Measurements from ENCODE around the gene KDM2A. TPM values are rescaled to one million over a fixed set of nuclear protein-coding genes. Genes with fewer than 3 reads are reported as not detected.

The KDM2A gene
- polyA plus RNA-seq, 1 experiment = 52.2 TPM

DNA sequence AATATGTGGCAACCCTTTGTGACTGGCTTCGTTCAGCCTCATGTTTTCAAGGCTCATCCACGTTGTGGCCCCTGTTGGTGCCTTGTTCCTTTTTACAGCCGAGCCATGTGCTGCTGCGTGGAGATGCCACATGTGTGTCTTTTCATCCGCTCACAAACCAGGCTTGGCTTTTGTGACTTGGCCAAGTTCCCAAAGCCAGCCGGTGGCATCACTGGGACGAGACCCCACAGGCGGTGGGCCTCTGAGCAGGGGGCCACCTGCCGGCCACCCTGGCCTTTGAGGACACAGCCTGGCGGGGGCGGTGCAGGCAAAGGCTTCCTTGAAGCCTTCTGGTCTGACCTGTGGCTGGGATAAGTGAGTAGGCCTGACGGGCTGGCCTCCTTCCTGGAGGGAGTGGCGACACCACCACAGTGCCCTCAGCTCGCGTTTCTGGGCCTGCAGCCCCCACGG is 157.7 kb downstream of the KDM2A start:
- TF ChIP-seq, protein P1, sequence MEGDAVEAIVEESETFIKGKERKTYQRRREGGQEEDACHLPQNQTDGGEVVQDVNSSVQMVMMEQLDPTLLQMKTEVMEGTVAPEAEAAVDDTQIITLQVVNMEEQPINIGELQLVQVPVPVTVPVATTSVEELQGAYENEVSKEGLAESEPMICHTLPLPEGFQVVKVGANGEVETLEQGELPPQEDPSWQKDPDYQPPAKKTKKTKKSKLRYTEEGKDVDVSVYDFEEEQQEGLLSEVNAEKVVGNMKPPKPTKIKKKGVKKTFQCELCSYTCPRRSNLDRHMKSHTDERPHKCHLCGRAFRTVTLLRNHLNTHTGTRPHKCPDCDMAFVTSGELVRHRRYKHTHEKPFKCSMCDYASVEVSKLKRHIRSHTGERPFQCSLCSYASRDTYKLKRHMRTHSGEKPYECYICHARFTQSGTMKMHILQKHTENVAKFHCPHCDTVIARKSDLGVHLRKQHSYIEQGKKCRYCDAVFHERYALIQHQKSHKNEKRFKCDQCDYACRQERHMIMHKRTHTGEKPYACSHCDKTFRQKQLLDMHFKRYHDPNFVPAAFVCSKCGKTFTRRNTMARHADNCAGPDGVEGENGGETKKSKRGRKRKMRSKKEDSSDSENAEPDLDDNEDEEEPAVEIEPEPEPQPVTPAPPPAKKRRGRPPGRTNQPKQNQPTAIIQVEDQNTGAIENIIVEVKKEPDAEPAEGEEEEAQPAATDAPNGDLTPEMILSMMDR (IDR thresholded peaks at IDR 0.05; ENCODE audit: low read depth, low read length) = 0 out of 2 replicates have a peak, but pooled peaks have one; percentile 15
- Histone ChIP-seq H3K4me3 (ENCODE audit: low read depth, low read length) (peak overlapping the region; percentile 57), H3K27ac (ENCODE audit: low read depth, low read length) (peak overlapping the region; percentile 86), H3K9me3 (ENCODE audit: control insufficient read depth, insufficient read depth, low read length) (no peaks in the 10 kb centered on the region), H3K27me3 (ENCODE audit: control insufficient read depth, insufficient read depth, low read length) (no peaks in the 10 kb centered on the region)
- POLR2A ChIA-PET = interaction anchor here (0.5 to 1.9 kb wide), 4 partner anchors 12 to 518 kb away, joined by 3 to 20 read pairs (median 4); partner anchors contain the start of genes ANKRD13D and SSH3
- DNase-seq (ENCODE audit: low read depth, low spot score) = no peak
- CTCF ChIA-PET = interaction anchor here (0.9 to 1.3 kb wide), 3 partner anchors 12 to 75 kb away, joined by 3 to 4 read pairs (median 4); partner anchors contain the start of gene ANKRD13D

DNA sequence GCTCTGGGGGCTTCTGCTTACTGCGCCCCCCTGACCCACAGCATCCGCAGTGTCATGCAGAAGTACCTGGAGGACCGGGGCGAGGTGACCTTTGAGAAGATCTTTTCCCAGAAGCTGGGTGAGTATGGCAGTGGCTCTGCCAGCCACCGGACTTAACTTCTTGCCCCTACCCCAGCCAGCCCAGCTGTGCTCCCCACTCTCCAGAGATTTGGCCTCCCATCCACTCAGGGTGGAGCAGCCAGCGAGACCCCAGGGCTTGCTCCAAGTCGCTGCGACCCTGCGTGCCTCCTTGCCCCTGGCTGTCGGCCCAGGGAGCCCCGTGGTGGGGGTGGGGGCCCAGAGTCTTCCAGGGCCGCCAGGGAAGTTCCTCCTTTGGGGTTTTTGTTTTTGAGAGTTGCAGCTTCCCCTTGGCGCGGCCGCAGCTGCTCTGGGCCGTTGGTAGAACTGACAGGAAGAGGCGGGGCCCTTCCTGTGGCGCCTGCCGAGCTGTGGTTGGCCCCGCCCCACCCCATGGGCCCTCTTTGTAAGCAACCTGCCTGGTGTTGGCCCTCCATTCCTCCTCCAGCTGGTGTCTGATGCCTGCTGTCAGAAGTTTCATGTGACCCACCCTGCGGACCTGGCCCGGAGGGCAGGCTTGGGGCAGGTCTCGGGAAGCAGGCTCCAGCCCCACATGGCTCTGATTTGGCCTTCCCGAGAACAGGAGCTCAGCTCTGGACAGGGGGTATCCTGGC is 158.3 kb downstream of the KDM2A start:
- Histone ChIP-seq H3K27ac (ENCODE audit: low read depth, low read length) (peak overlapping the region; percentile 86), H3K4me3 (ENCODE audit: low read depth, low read length) (peak overlapping the region; percentile 57), H3K27me3 (ENCODE audit: control insufficient read depth, insufficient read depth, low read length) (no peaks in the 10 kb centered on the region), H3K9me3 (ENCODE audit: control insufficient read depth, insufficient read depth, low read length) (no peaks in the 10 kb centered on the region)
- DNase-seq (ENCODE audit: low read depth, low spot score) = no peak
- TF ChIP-seq, protein P1 (IDR thresholded peaks at IDR 0.05; ENCODE audit: low read depth, low read length) = no peak
- CTCF ChIA-PET = interaction anchor here (0.5 to 1.3 kb wide), 5 partner anchors 11 to 104 kb away, joined by 3 to 8 read pairs (median 4); partner anchors contain the start of gene ANKRD13D
- POLR2A ChIA-PET = interaction anchor here (0.5 to 1.9 kb wide), 7 partner anchors 11 to 518 kb away, joined by 3 to 20 read pairs (median 3); partner anchors contain the start of genes ANKRD13D and SSH3

DNA sequence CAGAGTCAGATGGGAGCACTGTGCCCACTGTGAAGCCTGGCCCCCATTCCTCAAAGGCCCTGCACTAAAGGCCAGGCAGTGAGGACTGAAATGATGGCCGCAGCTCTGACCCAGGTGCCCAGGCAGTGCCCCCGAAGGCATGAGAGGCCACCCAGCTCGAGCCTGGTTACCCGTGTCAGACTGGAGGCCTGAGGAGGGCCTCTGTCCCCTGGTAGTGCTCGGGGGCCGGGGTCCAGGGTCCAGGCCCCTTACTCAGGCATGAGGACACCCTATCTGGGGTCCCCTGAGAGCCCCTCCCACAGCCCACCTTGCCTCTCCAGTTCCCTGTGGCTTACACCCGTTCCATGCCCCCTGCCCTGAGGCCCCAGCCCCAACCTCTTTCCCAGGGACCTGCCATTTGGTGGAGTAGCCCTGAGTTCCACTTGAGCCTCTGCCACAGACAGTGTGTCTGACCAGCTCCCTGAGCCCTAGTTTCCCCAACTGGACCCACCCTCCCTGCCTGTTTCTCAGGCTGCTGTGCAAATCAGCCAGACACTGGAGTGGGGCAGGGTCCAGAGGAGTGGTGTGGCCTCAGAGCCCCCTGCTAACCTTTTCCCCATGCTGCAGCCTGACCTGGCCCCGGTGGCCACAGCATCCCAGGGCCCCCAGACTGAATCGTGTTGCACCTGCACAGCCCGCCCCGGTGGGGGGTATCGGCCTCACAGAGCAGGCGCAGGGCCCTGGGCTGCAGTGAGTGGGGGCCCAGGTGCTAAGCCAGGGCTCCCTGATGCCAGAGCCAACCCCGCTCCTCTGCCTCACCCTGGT is 159.3 kb downstream of the KDM2A start:
- POLR2A ChIA-PET = interaction anchor here (0.6 to 1.9 kb wide), 6 partner anchors 10 to 43 kb away, joined by 3 to 20 read pairs (median 4); partner anchors contain the start of genes ANKRD13D and SSH3
- H3K9me3 ChIP-seq (ENCODE audit: control insufficient read depth, insufficient read depth, low read length) = no peaks in the 10 kb centered on the region
- CTCF ChIA-PET = interaction anchor here (0.5 to 1.3 kb wide), 3 partner anchors 11 to 103 kb away, joined by 3 to 4 read pairs (median 4); partner anchors contain the start of gene ANKRD13D
- H3K27me3 ChIP-seq (ENCODE audit: control insufficient read depth, insufficient read depth, low read length) = no peaks in the 10 kb centered on the region
- TF ChIP-seq, protein P1 (IDR thresholded peaks at IDR 0.05; ENCODE audit: low read depth, low read length) = no peak
- H3K4me3 ChIP-seq (ENCODE audit: low read depth, low read length) = no peak overlapping the region
- no peak for DNase-seq (ENCODE audit: low read depth, low spot score)
- H3K27ac ChIP-seq (ENCODE audit: low read depth, low read length) = peak overlapping the region; percentile 73

DNA sequence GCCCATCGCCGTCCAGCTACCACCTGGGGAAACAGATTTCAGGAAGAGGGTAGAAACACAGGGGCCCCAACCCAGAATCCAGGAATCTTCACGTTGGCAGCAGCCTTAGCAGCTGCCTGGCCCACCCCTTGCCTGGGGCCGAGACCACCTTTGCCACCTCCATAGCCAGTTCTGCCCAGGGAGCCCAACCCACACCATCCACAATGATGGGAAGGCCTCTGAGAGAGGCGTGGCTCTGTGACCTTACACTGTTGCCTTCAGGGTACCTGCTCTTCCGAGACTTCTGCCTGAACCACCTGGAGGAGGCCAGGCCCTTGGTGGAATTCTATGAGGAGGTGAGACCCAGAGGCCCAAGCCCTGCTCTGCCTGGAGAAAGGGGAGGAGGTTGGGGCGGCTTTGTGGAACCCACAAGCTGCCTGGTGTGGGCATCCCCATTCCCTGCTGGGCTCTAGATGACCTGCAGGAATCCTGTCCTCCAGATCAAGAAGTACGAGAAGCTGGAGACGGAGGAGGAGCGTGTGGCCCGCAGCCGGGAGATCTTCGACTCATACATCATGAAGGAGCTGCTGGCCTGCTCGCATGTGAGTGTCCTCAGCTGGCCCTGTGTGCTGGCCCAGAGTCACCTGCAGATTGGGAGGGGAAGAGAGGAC is 160.0 kb downstream of the KDM2A start:
- no peaks in the 10 kb centered on the region for H3K27me3 ChIP-seq (ENCODE audit: control insufficient read depth, insufficient read depth, low read length)
- no peaks in the 10 kb centered on the region; the same call in 1 of the 2 replicates for H3K9me3 ChIP-seq (ENCODE audit: control insufficient read depth, insufficient read depth, low read length)
- DNase-seq (ENCODE audit: low read depth, low spot score) = no peak
- TF ChIP-seq, protein P1 (IDR thresholded peaks at IDR 0.05; ENCODE audit: low read depth, low read length) = no peak
- H3K27ac ChIP-seq (ENCODE audit: low read depth, low read length) = no peak overlapping the region
- ChIA-PET POLR2A (interaction anchor here (1.0 to 1.9 kb wide), 2 partner anchors 9 to 14 kb away, joined by 4 to 20 read pairs; partner anchors contain the start of gene ANKRD13D), CTCF (interaction anchor here (1.0 to 1.4 kb wide), 2 partner anchors 12 to 73 kb away, joined by 3 to 6 read pairs; no protein-coding TSS in a partner anchor)
- H3K4me3 ChIP-seq (ENCODE audit: low read depth, low read length) = no peak overlapping the region
